Measurements from ENCODE around the gene SNX27. TPM values are rescaled to one million over a fixed set of nuclear protein-coding genes. Genes with fewer than 3 reads are reported as not detected.

Gene SNX27
- total RNA-seq, 1 experiment from 2014 or later: 42.2 TPM

- H4K20me1 ChIP-seq (ENCODE audit: insufficient read depth): no peaks in the 10 kb centered on the region
- no TSS peak for BruUV-seq (replicated peaks)
- H3K4me2 ChIP-seq (ENCODE audit: low read length): no peak overlapping the region
- H3K9ac ChIP-seq (ENCODE audit: low read length): no peak overlapping the region
- ChIA-PET RAD21 (ENCODE audit: low non-redundant PET in 1 of 2, low total read pairs in 2 of 2, uncharacterized antibody in 2 of 2, unreplicated experiment in 2 of 2) (no interaction called here), POLR2A (no interaction called here), CTCF (no interaction called here)
- no peaks in the 10 kb centered on the region for H3K9me3 ChIP-seq (ENCODE audit: control insufficient read depth in 1 of 2, insufficient read depth in 1 of 2, low read depth in 1 of 2, low read length in 2 of 2)
- no peak overlapping the region for H2AFZ ChIP-seq (ENCODE audit: low read depth, low read length, poor library complexity, severe bottlenecking)
- TF ChIP-seq EZH2phosphoT487 (IDR thresholded peaks at IDR 0.05; ENCODE audit: borderline replicate concordance) (no peak), JUND (IDR thresholded peaks at IDR 0.05) (no peak), ZFX (IDR thresholded peaks at IDR 0.05) (no peak), POLR2A (IDR thresholded peaks at IDR 0.05; ENCODE audit: borderline replicate concordance, extremely low read depth, insufficient read depth, insufficient read length) (no peak), ELF1 (IDR thresholded peaks at IDR 0.05; ENCODE audit: borderline replicate concordance, low read depth) (no peak), FOSL1 (IDR thresholded peaks at IDR 0.05; ENCODE audit: low read depth) (no peak), EZH2 (IDR thresholded peaks at IDR 0.05) (no peak), TCF7L2 (IDR thresholded peaks at IDR 0.05; ENCODE audit: borderline replicate concordance, extremely low read depth, insufficient read depth, insufficient read length) (no peak), CEBPB (IDR thresholded peaks at IDR 0.05; ENCODE audit: low read depth) (no peak), SRF (IDR thresholded peaks at IDR 0.05; ENCODE audit: low read depth) (no peak), RAD21 (IDR thresholded peaks at IDR 0.05; ENCODE audit: low read depth) (no peak), YY1 (IDR thresholded peaks at IDR 0.05; ENCODE audit: extremely low read depth, insufficient replicate concordance, low read depth, low read length) (no peak), SIN3A (IDR thresholded peaks at IDR 0.05; ENCODE audit: low read depth) (no peak), ZBTB33 (IDR thresholded peaks at IDR 0.05; ENCODE audit: extremely low read depth, insufficient replicate concordance, low read length) (no peak), ZNF274 (IDR thresholded peaks at IDR 0.05; ENCODE audit: low read depth, low read length) (no peak), EGR1 (IDR thresholded peaks at IDR 0.05; ENCODE audit: low read depth) (no peak), SP1 (IDR thresholded peaks at IDR 0.05; ENCODE audit: low read depth) (no peak), POLR2AphosphoS5 (IDR thresholded peaks at IDR 0.05; ENCODE audit: low read depth, low read length) (no peak)
- TF ChIP-seq, protein P1, sequence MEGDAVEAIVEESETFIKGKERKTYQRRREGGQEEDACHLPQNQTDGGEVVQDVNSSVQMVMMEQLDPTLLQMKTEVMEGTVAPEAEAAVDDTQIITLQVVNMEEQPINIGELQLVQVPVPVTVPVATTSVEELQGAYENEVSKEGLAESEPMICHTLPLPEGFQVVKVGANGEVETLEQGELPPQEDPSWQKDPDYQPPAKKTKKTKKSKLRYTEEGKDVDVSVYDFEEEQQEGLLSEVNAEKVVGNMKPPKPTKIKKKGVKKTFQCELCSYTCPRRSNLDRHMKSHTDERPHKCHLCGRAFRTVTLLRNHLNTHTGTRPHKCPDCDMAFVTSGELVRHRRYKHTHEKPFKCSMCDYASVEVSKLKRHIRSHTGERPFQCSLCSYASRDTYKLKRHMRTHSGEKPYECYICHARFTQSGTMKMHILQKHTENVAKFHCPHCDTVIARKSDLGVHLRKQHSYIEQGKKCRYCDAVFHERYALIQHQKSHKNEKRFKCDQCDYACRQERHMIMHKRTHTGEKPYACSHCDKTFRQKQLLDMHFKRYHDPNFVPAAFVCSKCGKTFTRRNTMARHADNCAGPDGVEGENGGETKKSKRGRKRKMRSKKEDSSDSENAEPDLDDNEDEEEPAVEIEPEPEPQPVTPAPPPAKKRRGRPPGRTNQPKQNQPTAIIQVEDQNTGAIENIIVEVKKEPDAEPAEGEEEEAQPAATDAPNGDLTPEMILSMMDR (IDR thresholded peaks at IDR 0.05 in 2 of 3, conservative IDR thresholded peaks at IDR 0.05 in 1 of 3; ENCODE audit: borderline replicate concordance in 1 of 3, insufficient read depth in 1 of 3, low read depth in 2 of 3, low read length in 2 of 3): no peak
- TF ChIP-seq, protein P2, sequence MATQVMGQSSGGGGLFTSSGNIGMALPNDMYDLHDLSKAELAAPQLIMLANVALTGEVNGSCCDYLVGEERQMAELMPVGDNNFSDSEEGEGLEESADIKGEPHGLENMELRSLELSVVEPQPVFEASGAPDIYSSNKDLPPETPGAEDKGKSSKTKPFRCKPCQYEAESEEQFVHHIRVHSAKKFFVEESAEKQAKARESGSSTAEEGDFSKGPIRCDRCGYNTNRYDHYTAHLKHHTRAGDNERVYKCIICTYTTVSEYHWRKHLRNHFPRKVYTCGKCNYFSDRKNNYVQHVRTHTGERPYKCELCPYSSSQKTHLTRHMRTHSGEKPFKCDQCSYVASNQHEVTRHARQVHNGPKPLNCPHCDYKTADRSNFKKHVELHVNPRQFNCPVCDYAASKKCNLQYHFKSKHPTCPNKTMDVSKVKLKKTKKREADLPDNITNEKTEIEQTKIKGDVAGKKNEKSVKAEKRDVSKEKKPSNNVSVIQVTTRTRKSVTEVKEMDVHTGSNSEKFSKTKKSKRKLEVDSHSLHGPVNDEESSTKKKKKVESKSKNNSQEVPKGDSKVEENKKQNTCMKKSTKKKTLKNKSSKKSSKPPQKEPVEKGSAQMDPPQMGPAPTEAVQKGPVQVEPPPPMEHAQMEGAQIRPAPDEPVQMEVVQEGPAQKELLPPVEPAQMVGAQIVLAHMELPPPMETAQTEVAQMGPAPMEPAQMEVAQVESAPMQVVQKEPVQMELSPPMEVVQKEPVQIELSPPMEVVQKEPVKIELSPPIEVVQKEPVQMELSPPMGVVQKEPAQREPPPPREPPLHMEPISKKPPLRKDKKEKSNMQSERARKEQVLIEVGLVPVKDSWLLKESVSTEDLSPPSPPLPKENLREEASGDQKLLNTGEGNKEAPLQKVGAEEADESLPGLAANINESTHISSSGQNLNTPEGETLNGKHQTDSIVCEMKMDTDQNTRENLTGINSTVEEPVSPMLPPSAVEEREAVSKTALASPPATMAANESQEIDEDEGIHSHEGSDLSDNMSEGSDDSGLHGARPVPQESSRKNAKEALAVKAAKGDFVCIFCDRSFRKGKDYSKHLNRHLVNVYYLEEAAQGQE (IDR thresholded peaks at IDR 0.05; ENCODE audit: low read depth): no peak
- intact Hi-C loops (cut with micrococcal nuclease): no loop called here
- H3K79me2 ChIP-seq (ENCODE audit: insufficient read depth, low read length): no peaks in the 10 kb centered on the region
- H3K27ac ChIP-seq (ENCODE audit: low read depth, low read length): no peak overlapping the region
- H3K4me1 ChIP-seq (ENCODE audit: control insufficient read depth in 1 of 2, insufficient read depth in 2 of 2, low read length in 2 of 2): no peaks in the 10 kb centered on the region
- no peak for DNase-seq (ENCODE audit: low read depth, low spot score)
- no peaks in the 10 kb centered on the region for H3K36me3 ChIP-seq (ENCODE audit: control insufficient read depth in 1 of 2, insufficient read depth in 2 of 2, low read length in 2 of 2)
- H3K9me2 ChIP-seq (ENCODE audit: insufficient read depth): no peaks in the 10 kb centered on the region
- H3K27me3 ChIP-seq (ENCODE audit: insufficient read depth, low read length): peaks cover 20% of the 10 kb centered on the region
- H3K4me3 ChIP-seq (replicated peaks in 1 of 2; ENCODE audit: low read depth in 1 of 2, low read length in 2 of 2): no peak overlapping the region
- no peak for ATAC-seq
Measured at GRCh38 chr1:151713874-151714273, 102.0 kb downstream of the SNX27 start.

Data from HCT116 (cell line).